H1 (cell line): ENCODE data around the gene SENP3. TPM values are rescaled to one million over a fixed set of nuclear protein-coding genes. Genes with fewer than 3 reads are reported as not detected.
A peak's percentile ranks its signal among the peaks of the same experiment; 100 is the strongest.

Experiments
- ATF2 ChIP-seq: IDR thresholded peaks from 2 replicates; pipeline ENCODE4 v1.6.1; 2012; ENCODE audit warnings: low read length, inconsistent platforms
- EZH2 ChIP-seq: fragments of 200-600 bp; sonication (generic); IDR thresholded peaks from 2 replicates; pipeline ENCODE4 v1.7.1; 2012; ENCODE audit warnings: low read depth, mild to moderate bottlenecking, moderate library complexity, low read length, inconsistent platforms; ENCODE audit not compliant: severe bottlenecking
- GABPA ChIP-seq: IDR thresholded peaks from 2 replicates; pipeline ENCODE4 v1.6.1; 2011; ENCODE audit warnings: mild to moderate bottlenecking, low read length, moderate library complexity, borderline replicate concordance; ENCODE audit not compliant: insufficient read depth
- GTF2F1 ChIP-seq: IDR thresholded peaks from 2 replicates; pipeline ENCODE4 v1.6.1; 2012; ENCODE audit warnings: low read depth, low read length, improper control_type of control experiment, borderline replicate concordance
- POLR2A ChIP-seq, 2 experiments: IDR thresholded peaks; 1 replicate in 1 of 2; 2 replicates in 1 of 2; pipeline ENCODE4 v1.6.1; 2011; ENCODE audit warnings: low read depth in 2 of 2, low read length in 2 of 2, mild to moderate bottlenecking in 2 of 2; ENCODE audit errors: control extremely low read depth in 1 of 2
- SIN3A ChIP-seq, 2 experiments: IDR thresholded peaks in 1 of 2; conservative IDR thresholded peaks in 1 of 2; 2 replicates each; pipeline ENCODE4 v1.6.1; 2011 to 2012; ENCODE audit warnings: low read length in 2 of 2, improper control_type of control experiment in 1 of 2, low read depth in 1 of 2, mild to moderate bottlenecking in 1 of 2
- SP4 ChIP-seq: IDR thresholded peaks from 2 replicates; pipeline ENCODE4 v1.6.1; 2012; ENCODE audit warnings: low read length, inconsistent platforms
- TAF1 ChIP-seq: IDR thresholded peaks from 2 replicates; pipeline ENCODE4 v1.6.1; 2011; ENCODE audit warnings: mild to moderate bottlenecking, low read depth, low read length
- USF2 ChIP-seq: IDR thresholded peaks from 2 replicates; pipeline ENCODE4 v1.6.1; 2011; ENCODE audit warnings: low read length, improper control_type of control experiment
- polyA plus RNA-seq, 7 experiments: library from polyadenylated mRNA; depleted of rRNA in 3 of 7; stranded (reverse) in 5 of 7; unstranded in 2 of 7; fragments of >200 nt in 5 of 7; fragments of 200-250 nt in 2 of 7; gene quantifications; 1 replicate in 5 of 7; 2 replicates in 1 of 7; 4 replicates in 1 of 7; pipeline versions ENCODE4 v1.2.1 to v1.2.3, GENCODE V29; 2011 to 2013; ENCODE audit warnings: missing spikeins in 2 of 7, mixed read lengths in 2 of 7
- total RNA-seq: library from RNA; stranded (reverse); fragmentation: NEBNext Ultra II Directional; extraction: Animal tissue kit (Norgen Biotek cat#: 25700); gene quantifications from 2 replicates; pipeline ENCODE4 v1.2.1, GENCODE V29; 2021

Gene SENP3
- total and polyA plus RNA-seq, 2 of the 8 experiments (the other 6 are each of a cell fraction or from before 2014, with no cell fraction given), result 86.2 to 129 TPM

GRCh38 chr17:7590743-7591142 lies 29.0 kb downstream of the SENP3 start (continued):
- TF ChIP-seq TAF1 (peak; percentile 42; the same call in 1 of the 2 replicates), EZH2 (no peak), SP4 (no peak; the same call in 1 of the 2 replicates), SIN3A (conservative IDR thresholded peaks at IDR 0.05 in 1 of 2, IDR thresholded peaks at IDR 0.05 in 1 of 2; ENCODE audit: low read depth in 1 of 2, low read length in 2 of 2) (no peak), GABPA (no peak), POLR2A (IDR thresholded peaks at IDR 0.05; ENCODE audit: control extremely low read depth in 1 of 2, low read depth in 2 of 2, low read length in 2 of 2) (peak in 1 of 2 experiments; percentile 69; a peak in 1 of 3 replicates), USF2 (no peak), GTF2F1 (no peak), ATF2 (peak; percentile 28; the same call in 1 of the 2 replicates)
